GM06990 (cell line): ENCODE data around the gene ANKS6.

ENCODE experiments used
- DNase-seq: peaks from one replicate; pipeline ENCODE4 v3.0.0-alpha.2; 2011; ENCODE audit not compliant: insufficient read length; ENCODE audit errors: extremely low read depth
- H3K27me3 ChIP-seq: replicated peaks from 2 replicates; pipeline ENCODE4 v1.6.0; 2011; ENCODE audit warnings: low read length; ENCODE audit not compliant: control insufficient read depth, insufficient read depth
- H3K36me3 ChIP-seq: 2 replicates; pipeline ENCODE4 v1.5.1; 2011; ENCODE audit warnings: low read length; ENCODE audit not compliant: control insufficient read depth, insufficient read depth
- H3K4me3 ChIP-seq: replicated peaks from 2 replicates; pipeline ENCODE4 v1.5.1; 2011; ENCODE audit warnings: low read depth, mild to moderate bottlenecking, control low read depth, low read length
- CTCF ChIP-seq: IDR thresholded peaks from 2 replicates; pipeline ENCODE4 v1.5.1; 2011; ENCODE audit warnings: low read length, control low read depth, mild to moderate bottlenecking, inconsistent platforms; ENCODE audit not compliant: insufficient read depth, poor library complexity, severe bottlenecking

The ANKS6 gene

GRCh38 chr9:98698856-98699255 lies 97.5 kb downstream of the ANKS6 start:
- DNase-seq, result no peak
- Histone ChIP-seq H3K36me3 (no peaks in the 10 kb centered on the region), H3K4me3 (no peak overlapping the region), H3K27me3 (no peaks in the 10 kb centered on the region; the same call in none of the 2 replicates)
- no peak for TF ChIP-seq CTCF

GRCh38 chr9:98694943-98695342 lies 101.4 kb downstream of the ANKS6 start:
- DNase-seq, result no peak
- no peak for TF ChIP-seq CTCF
- peaks cover 4% of the 10 kb centered on the region for H3K27me3 ChIP-seq
- no peak overlapping the region for H3K4me3 ChIP-seq
- no peaks in the 10 kb centered on the region for H3K36me3 ChIP-seq

- DNase-seq, result no peak
- Histone ChIP-seq H3K36me3 (no peaks in the 10 kb centered on the region), H3K4me3 (no peak overlapping the region), H3K27me3 (peaks cover 4% of the 10 kb centered on the region)
- no peak for TF ChIP-seq CTCF
Measured at GRCh38 chr9:98692392-98692791, 104.0 kb downstream of the ANKS6 start.

- Histone ChIP-seq H3K27me3 (peaks cover 4% of the 10 kb centered on the region), H3K36me3 (no peaks in the 10 kb centered on the region), H3K4me3 (no peak overlapping the region)
- DNase-seq, result no peak
- TF ChIP-seq CTCF, result no peak
Measured at GRCh38 chr9:98691890-98692289, 104.5 kb downstream of the ANKS6 start.

GRCh38 chr9:98690686-98691085 lies 105.7 kb downstream of the ANKS6 start:
- Histone ChIP-seq H3K36me3 (no peaks in the 10 kb centered on the region), H3K4me3 (no peak overlapping the region), H3K27me3 (peaks cover 4% of the 10 kb centered on the region)
- no peak for DNase-seq
- no peak for TF ChIP-seq CTCF
